IMR-90 (cell line): ENCODE results near the gene DYRK1B. TPM values are rescaled to one million over a fixed set of nuclear protein-coding genes. Genes with fewer than 3 reads are reported as not detected.

ENCODE experiments used
- ATAC-seq: fragments of 200-7000 bp; cut with Tn5 transposase; 2 replicates; pipeline ENCODE4 v1.9.1; 2020; ENCODE audit warnings: low read depth, mild to moderate bottlenecking, moderate library complexity
- BruUV-seq: library from RNA; stranded (reverse); fragments of 400-500 nt; replicated peaks from 2 replicates; lab custom pipeline; 2021; lab: Mats Ljungman, UMichigan
- CTCF ChIA-PET: fragments of 300-600 bp; formaldehyde crosslinking; extraction: SDS; loops from one replicate; lab custom pipeline; 2021; ENCODE audit warnings: antibody characterized with exemption; lab: Yijun Ruan, JAX
- POLR2A ChIA-PET: fragments of 300-600 bp; sonication (Branson Sonifier 250); formaldehyde crosslinking; loops from one replicate; lab custom pipeline; 2022; ENCODE audit warnings: antibody characterized with exemption; ENCODE audit not compliant: unreplicated experiment; lab: Charles Lee
- DNase-seq: peaks from one replicate; pipeline ENCODE4 v3.0.0; 2013
- H2AFZ ChIP-seq: replicated peaks from 2 replicates; pipeline ENCODE3; 2013; ENCODE audit warnings: low read length, mild to moderate bottlenecking; ENCODE audit not compliant: poor library complexity
- H2AK5ac ChIP-seq: 2 replicates; pipeline ENCODE4 v1.6.1; 2013; ENCODE audit warnings: low read depth, low read length, inconsistent platforms
- H2AK9ac ChIP-seq: replicated peaks from 2 replicates; pipeline ENCODE3; 2013; ENCODE audit warnings: mild to moderate bottlenecking, low read depth, low read length, moderate library complexity; ENCODE audit not compliant: poor library complexity
- H2BK120ac ChIP-seq: 2 replicates; pipeline ENCODE4 v1.6.1; 2013; ENCODE audit warnings: low read depth, low read length, inconsistent platforms
- H2BK15ac ChIP-seq: 3 replicates; pipeline ENCODE4 v1.6.1; 2013; ENCODE audit warnings: low read depth, low read length, inconsistent platforms
- H2BK20ac ChIP-seq: 2 replicates; pipeline ENCODE4 v1.6.1; 2013; ENCODE audit warnings: low read depth, mild to moderate bottlenecking, inconsistent platforms, low read length, moderate library complexity
- H2BK5ac ChIP-seq: 2 replicates; pipeline ENCODE4 v1.6.1; 2013; ENCODE audit warnings: mild to moderate bottlenecking, low read depth, low read length, inconsistent platforms; ENCODE audit not compliant: poor library complexity, severe bottlenecking
- H3K14ac ChIP-seq: replicated peaks from 2 replicates; pipeline ENCODE4 v1.6.1; 2013; ENCODE audit warnings: low read depth, low read length, inconsistent platforms
- H3K18ac ChIP-seq: 2 replicates; pipeline ENCODE4 v1.6.1; 2013; ENCODE audit warnings: low read depth, low read length, control low read depth
- H3K23ac ChIP-seq: 2 replicates; pipeline ENCODE4 v1.6.1; 2013; ENCODE audit warnings: low read depth, low read length, inconsistent platforms
- H3K27ac ChIP-seq: 2 replicates; pipeline ENCODE4 v1.5.1; 2013; ENCODE audit warnings: mild to moderate bottlenecking, control low read depth, low read length; ENCODE audit not compliant: insufficient read depth
- H3K27me3 ChIP-seq: 2 replicates; pipeline ENCODE4 v1.6.1; 2013; ENCODE audit warnings: low read length; ENCODE audit not compliant: control insufficient read depth, insufficient read depth
- H3K36me3 ChIP-seq: 2 replicates; pipeline ENCODE4 v1.6.1; 2013; ENCODE audit warnings: low read length, mixed read lengths; ENCODE audit not compliant: control insufficient read depth, insufficient read depth
- H3K4ac ChIP-seq: 2 replicates; pipeline ENCODE4 v1.6.1; 2013; ENCODE audit warnings: low read depth, low read length, inconsistent platforms
- H3K4me1 ChIP-seq: 2 replicates; pipeline ENCODE4 v1.6.1; 2013; ENCODE audit warnings: low read length, mixed read lengths; ENCODE audit not compliant: control insufficient read depth, insufficient read depth
- H3K4me2 ChIP-seq: 2 replicates; pipeline ENCODE4 v1.6.1; 2013; ENCODE audit warnings: low read depth, mild to moderate bottlenecking, control low read depth, low read length, moderate library complexity
- H3K4me3 ChIP-seq: 2 replicates; pipeline ENCODE4 v1.5.1; 2013; ENCODE audit warnings: low read depth, mild to moderate bottlenecking, control low read depth, low read length, moderate library complexity; ENCODE audit not compliant: insufficient read depth
- H3K56ac ChIP-seq: 2 replicates; pipeline ENCODE4 v1.6.1; 2013; ENCODE audit warnings: low read length, inconsistent platforms; ENCODE audit not compliant: insufficient read depth; ENCODE audit errors: extremely low read depth
- H3K79me1 ChIP-seq, 2 experiments: 2 replicates each; pipeline ENCODE4 v1.6.1; 2013; ENCODE audit warnings: low read length in 2 of 2, inconsistent platforms in 1 of 2, low read depth in 1 of 2
- H3K9ac ChIP-seq: 2 replicates; pipeline ENCODE4 v1.6.1; 2013; ENCODE audit warnings: low read depth, low read length, control low read depth
- H3K9me1 ChIP-seq: 2 replicates; pipeline ENCODE4 v1.6.1; 2013; ENCODE audit warnings: low read length, inconsistent platforms; ENCODE audit not compliant: insufficient read depth
- H3K9me3 ChIP-seq: 2 replicates; pipeline ENCODE4 v1.6.1; 2013; ENCODE audit warnings: low read length; ENCODE audit not compliant: control insufficient read depth, insufficient read depth
- H4K20me1 ChIP-seq: 2 replicates; pipeline ENCODE4 v1.6.1; 2013; ENCODE audit warnings: low read length, inconsistent platforms; ENCODE audit not compliant: insufficient read depth
- H4K5ac ChIP-seq: 2 replicates; pipeline ENCODE4 v1.6.1; 2013; ENCODE audit warnings: mild to moderate bottlenecking, low read depth, low read length, control low read depth
- H4K8ac ChIP-seq, 2 experiments: 2 replicates each; pipeline ENCODE4 v1.6.1; 2013; ENCODE audit warnings: low read depth in 2 of 2, low read length in 2 of 2, control low read depth in 1 of 2, inconsistent platforms in 1 of 2
- H4K91ac ChIP-seq: 2 replicates; pipeline ENCODE4 v1.6.1; 2013; ENCODE audit warnings: low read depth, low read length, inconsistent platforms; ENCODE audit not compliant: insufficient read depth
- BHLHE40 ChIP-seq: fragments of 150-350 bp; IDR thresholded peaks from 2 replicates; pipeline ENCODE4 v1.6.1; 2016; ENCODE audit warnings: mild to moderate bottlenecking, low read depth, low read length
- CEBPB ChIP-seq: IDR thresholded peaks from 2 replicates; pipeline ENCODE4 v1.6.1; 2012; ENCODE audit warnings: low read depth, low read length, improper control_type of control experiment
- CHD1 ChIP-seq: IDR thresholded peaks from 2 replicates; pipeline ENCODE4 v1.6.1; 2012; ENCODE audit warnings: low read depth, low read length, improper control_type of control experiment
- CTCF ChIP-seq: conservative IDR thresholded peaks from 2 replicates; pipeline ENCODE4 v1.5.1; 2012; ENCODE audit warnings: mild to moderate bottlenecking, low read depth, low read length, improper control_type of control experiment
- FOS ChIP-seq: fragments of 150-350 bp; IDR thresholded peaks from 2 replicates; pipeline ENCODE4 v1.6.1; 2016; ENCODE audit warnings: low read depth, low read length
- MAFK ChIP-seq: IDR thresholded peaks from 2 replicates; pipeline ENCODE4 v1.6.1; 2012; ENCODE audit warnings: low read depth, low read length, improper control_type of control experiment
- MAZ ChIP-seq: IDR thresholded peaks from 2 replicates; pipeline ENCODE4 v1.6.1; 2012; ENCODE audit warnings: low read depth, mild to moderate bottlenecking, low read length, improper control_type of control experiment, moderate library complexity, borderline replicate concordance
- MXI1 ChIP-seq: IDR thresholded peaks from 2 replicates; pipeline ENCODE4 v1.6.1; 2012; ENCODE audit warnings: low read depth, mild to moderate bottlenecking, low read length, moderate library complexity, borderline replicate concordance
- NFE2L2 ChIP-seq: fragments of 150-350 bp; IDR thresholded peaks from 2 replicates; pipeline ENCODE4 v1.6.1; 2016; ENCODE audit warnings: low read depth, mild to moderate bottlenecking, low read length
- POLR2A ChIP-seq: IDR thresholded peaks from 2 replicates; pipeline ENCODE4 v1.6.1; 2012; ENCODE audit warnings: mild to moderate bottlenecking, low read depth, low read length
- RAD21 ChIP-seq: IDR thresholded peaks from 2 replicates; pipeline ENCODE4 v1.6.1; 2012; ENCODE audit warnings: low read length, improper control_type of control experiment
- RCOR1 ChIP-seq: IDR thresholded peaks from 2 replicates; pipeline ENCODE4 v1.6.1; 2012; ENCODE audit warnings: mild to moderate bottlenecking, low read length, improper control_type of control experiment; ENCODE audit not compliant: insufficient replicate concordance
- RFX5 ChIP-seq: IDR thresholded peaks from 2 replicates; pipeline ENCODE4 v1.8.0; 2012; ENCODE audit warnings: low read depth, mild to moderate bottlenecking, low read length, moderate library complexity
- SMC3 ChIP-seq: fragments of 150-350 bp; IDR thresholded peaks from 2 replicates; pipeline ENCODE4 v1.6.1; 2016; ENCODE audit warnings: low read depth, mild to moderate bottlenecking, antibody characterized with exemption, low read length, moderate library complexity
- USF2 ChIP-seq: fragments of 150-350 bp; IDR thresholded peaks from 2 replicates; pipeline ENCODE4 v1.6.1; 2017; ENCODE audit warnings: mild to moderate bottlenecking, antibody characterized with exemption, low read length, low read depth
- WGBS, 2 experiments: methylation state at CpG; one replicate each; pipeline versions ENCODE4 v1.1.5 to v1.1.7; 2013; ENCODE audit warnings: missing lambda C conversion rate in 2 of 2; ENCODE audit not compliant: insufficient read length in 1 of 2; ENCODE audit errors: extremely low coverage in 2 of 2; 5-methylcytosine and 5-hydroxymethylcytosine counted together
- dilution Hi-C: fragments of 300-500 bp; cut with HindIII; formaldehyde crosslinking; loops from one replicate; pipeline ENCODE4 v1.14.3; 2018; ENCODE audit warnings: low sequenced_read_pairs; ENCODE audit not compliant: unreplicated experiment
- in situ Hi-C: fragments of 300-500 bp; cut with MboI; formaldehyde crosslinking; loops from 3 replicates; pipeline ENCODE4 v1.14.3; 2019; ENCODE audit warnings: low sequenced_read_pairs, inconsistent platforms, mixed read lengths
- intact Hi-C: fragments of 100-400 bp; cut with micrococcal nuclease; formaldehyde crosslinking; loops from 2 replicates; pipeline ENCODE4 v1.10.0; 2022
- polyA plus RNA-seq, 3 experiments: library from polyadenylated mRNA; depleted of rRNA; stranded (reverse); fragments of >200 nt; gene quantifications; 2 replicates each; pipeline ENCODE4 v1.2.3, GENCODE V29; 2012; ENCODE audit warnings: low replicate concordance in 1 of 3
- total RNA-seq: library from RNA; depleted of rRNA; stranded (reverse); fragments of >200 nt; gene quantifications from 2 replicates; pipeline ENCODE4 v1.2.3, GENCODE V29; 2012
- TF ChIP-seq, protein P1 (sequence below): fragments of 150-350 bp; IDR thresholded peaks from 2 replicates; pipeline ENCODE4 v1.6.1; 2016; ENCODE audit warnings: low read depth, mild to moderate bottlenecking, low read length, moderate library complexity, borderline replicate concordance

Gene DYRK1B
- total and polyA plus RNA-seq, 2 of the 4 experiments (the other 2 are of a cell fraction), result 2.7 to 11.4 TPM

DNA sequence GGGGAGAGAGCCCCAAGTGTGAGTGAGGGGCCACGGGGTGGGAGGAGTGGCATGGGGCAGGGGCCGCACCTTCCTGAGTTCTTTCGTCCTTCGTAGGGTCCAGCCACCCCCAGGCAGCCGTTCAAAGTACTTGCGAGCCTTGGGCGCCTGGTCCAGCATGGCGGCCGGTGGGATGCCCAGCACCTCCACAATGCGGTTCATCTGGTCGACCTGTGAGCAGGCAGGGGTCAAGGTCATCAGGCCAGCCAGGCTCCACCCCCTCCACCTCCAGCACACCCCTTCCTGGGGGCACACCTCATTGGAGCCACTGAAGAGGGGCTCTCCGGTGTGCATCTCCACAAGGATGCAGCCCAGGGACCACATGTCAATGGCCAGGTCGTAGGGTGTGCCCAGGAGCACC is 6.7 kb downstream of the DYRK1B start:
- ChIA-PET CTCF (no interaction called here), POLR2A (no interaction called here)
- H3K4me1 ChIP-seq, result peaks cover 7% of the 10 kb centered on the region
- no peak overlapping the region for H4K5ac ChIP-seq
- DNase-seq (no peak), ATAC-seq (no peak)
- no peak overlapping the region for H3K14ac ChIP-seq
- H2BK15ac ChIP-seq, result no peak overlapping the region
- peaks cover 38% of the 10 kb centered on the region for H3K36me3 ChIP-seq
- TF ChIP-seq MAZ (no peak), MXI1 (no peak), BHLHE40 (no peak), SMC3 (no peak), CEBPB (no peak), RAD21 (no peak), USF2 (no peak), POLR2A (no peak), FOS (no peak), NFE2L2 (no peak), RFX5 (no peak), MAFK (no peak), CHD1 (no peak), CTCF (no peak), RCOR1 (no peak)
- TF ChIP-seq, protein P1, sequence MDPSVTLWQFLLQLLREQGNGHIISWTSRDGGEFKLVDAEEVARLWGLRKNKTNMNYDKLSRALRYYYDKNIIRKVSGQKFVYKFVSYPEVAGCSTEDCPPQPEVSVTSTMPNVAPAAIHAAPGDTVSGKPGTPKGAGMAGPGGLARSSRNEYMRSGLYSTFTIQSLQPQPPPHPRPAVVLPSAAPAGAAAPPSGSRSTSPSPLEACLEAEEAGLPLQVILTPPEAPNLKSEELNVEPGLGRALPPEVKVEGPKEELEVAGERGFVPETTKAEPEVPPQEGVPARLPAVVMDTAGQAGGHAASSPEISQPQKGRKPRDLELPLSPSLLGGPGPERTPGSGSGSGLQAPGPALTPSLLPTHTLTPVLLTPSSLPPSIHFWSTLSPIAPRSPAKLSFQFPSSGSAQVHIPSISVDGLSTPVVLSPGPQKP, result no peak
- no peak overlapping the region for H3K9ac ChIP-seq
- H3K4me3 ChIP-seq, result no peak overlapping the region
- no peak overlapping the region for H3K23ac ChIP-seq
- no peaks in the 10 kb centered on the region; the same call in 1 of the 2 replicates for H4K20me1 ChIP-seq
- no peaks in the 10 kb centered on the region for H3K27me3 ChIP-seq
- H3K18ac ChIP-seq, result no peak overlapping the region
- H3K79me1 ChIP-seq, result peaks cover 12 to 31% of the 10 kb centered on the region in 2 experiments
- peak overlapping the region; percentile 19 for H2AK9ac ChIP-seq
- H3K56ac ChIP-seq, result no peak overlapping the region
- no peak overlapping the region for H2BK5ac ChIP-seq
- H4K91ac ChIP-seq, result no peak overlapping the region
- H4K8ac ChIP-seq, result no peak overlapping the region
- H2AFZ ChIP-seq, result no peak overlapping the region
- no peak overlapping the region for H2AK5ac ChIP-seq
- in situ Hi-C loops, result loop anchor here (25.0 kb wide), 1 partner anchor 390 kb away; the partner anchor contains the start of genes RPS16 and SUPT5H
- intact Hi-C loops, result no loop called here
- no peak overlapping the region for H2BK20ac ChIP-seq
- no peak overlapping the region for H2BK120ac ChIP-seq
- dilution Hi-C loops, result no loop called here
- WGBS, 2 experiments, result 98% methylated on average over 8 of the region's 13 CpGs; no CpG with 5 or more reads in 1 of the 2 experiments
- H3K9me3 ChIP-seq, result no peaks in the 10 kb centered on the region
- no TSS peak for BruUV-seq
- H3K4me2 ChIP-seq, result no peak overlapping the region
- H3K27ac ChIP-seq, result no peak overlapping the region
- peaks cover 15% of the 10 kb centered on the region; the same call in 1 of the 2 replicates for H3K9me1 ChIP-seq
- no peak overlapping the region for H3K4ac ChIP-seq
